Stomach smooth muscle (tissue), 2 donors: Measurements from ENCODE around the gene CPEB1.

Source experiments
- H3K27ac ChIP-seq: one replicate; pipeline ENCODE4 v1.7.0; 2013; ENCODE audit warnings: mild to moderate bottlenecking, low read length, inconsistent platforms
- H3K27me3 ChIP-seq, 2 donors: one replicate each; pipeline ENCODE4 v1.7.0; 2013; ENCODE audit warnings: low read length in 2 of 2; ENCODE audit not compliant: insufficient read depth in 2 of 2, control insufficient read depth in 1 of 2
- H3K36me3 ChIP-seq, 2 donors: one replicate each; pipeline ENCODE4 v1.7.0; 2013; ENCODE audit warnings: low read length in 2 of 2; ENCODE audit not compliant: control insufficient read depth in 2 of 2, insufficient read depth in 2 of 2
- H3K4me1 ChIP-seq: one replicate; pipeline ENCODE4 v1.7.0; 2013; ENCODE audit warnings: low read length; ENCODE audit not compliant: control insufficient read depth, insufficient read depth
- H3K4me3 ChIP-seq, 2 donors: one replicate each; pipeline ENCODE4 v1.7.0; 2013; ENCODE audit warnings: low read length in 2 of 2
- H3K9ac ChIP-seq, 2 donors: one replicate each; pipeline ENCODE4 v1.7.0; 2013; ENCODE audit warnings: low read length in 2 of 2, mild to moderate bottlenecking in 1 of 2
- H3K9me3 ChIP-seq, 2 donors: one replicate each; pipeline ENCODE4 v1.7.0; 2013; ENCODE audit warnings: low read length in 2 of 2; ENCODE audit not compliant: control insufficient read depth in 2 of 2
- donor health status: healthy.
- donor health status: Pancreatic carcinoma.

The CPEB1 gene

DNA sequence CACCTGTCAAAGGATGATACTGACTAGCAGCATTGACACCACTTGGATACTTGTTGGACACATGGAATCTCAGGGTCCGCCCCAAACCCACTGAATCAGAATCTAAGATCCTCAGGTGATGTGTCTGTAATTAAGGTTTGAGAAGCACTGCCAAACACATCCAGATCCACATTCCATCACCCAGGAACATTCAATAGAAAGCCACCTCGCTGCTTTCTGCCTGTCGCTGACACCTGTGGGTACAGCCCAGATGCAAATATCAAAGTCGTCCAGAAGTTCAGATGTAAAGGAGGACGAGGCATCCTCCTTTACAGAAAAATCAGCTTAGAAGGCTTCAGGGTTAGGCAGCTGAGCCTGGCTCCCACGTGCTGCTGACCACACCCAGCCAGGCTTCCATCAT is 101.7 kb downstream of the CPEB1 start:
- peaks cover 13 to 22% of the 10 kb centered on the region in 2 donors for H3K36me3 ChIP-seq
- no peaks in the 10 kb centered on the region for H3K27me3 ChIP-seq
- H3K4me1 ChIP-seq: peaks cover 7% of the 10 kb centered on the region
- H3K9me3 ChIP-seq: no peaks in the 10 kb centered on the region
- H3K27ac ChIP-seq: no peak overlapping the region
- H3K4me3 ChIP-seq: no peak overlapping the region
- H3K9ac ChIP-seq: no peak overlapping the region

DNA sequence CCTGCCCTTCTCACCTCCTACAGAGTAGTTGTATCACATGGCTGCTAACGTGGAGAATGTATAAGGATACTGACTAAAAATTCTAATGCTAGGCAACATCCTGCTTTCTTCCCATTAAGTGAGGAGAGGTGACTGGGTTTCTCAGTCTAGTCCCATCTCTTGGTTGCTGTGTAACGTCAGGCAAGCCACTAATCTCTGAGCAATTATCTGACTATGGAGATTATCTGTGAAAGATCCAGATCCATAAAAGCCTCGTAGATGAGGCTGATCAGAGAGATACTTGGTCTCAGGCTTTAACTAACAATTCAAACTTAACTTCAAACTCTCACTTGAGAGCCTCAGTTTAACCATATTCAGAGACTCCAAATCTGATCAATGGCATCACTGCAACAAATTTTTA is 102.2 kb downstream of the CPEB1 start:
- H3K27me3 ChIP-seq: no peaks in the 10 kb centered on the region
- peaks cover 9% of the 10 kb centered on the region for H3K4me1 ChIP-seq
- no peak overlapping the region for H3K27ac ChIP-seq
- no peak overlapping the region for H3K4me3 ChIP-seq
- H3K9ac ChIP-seq: no peak overlapping the region
- no peaks in the 10 kb centered on the region for H3K9me3 ChIP-seq
- peaks cover 9 to 17% of the 10 kb centered on the region in 2 donors for H3K36me3 ChIP-seq

DNA sequence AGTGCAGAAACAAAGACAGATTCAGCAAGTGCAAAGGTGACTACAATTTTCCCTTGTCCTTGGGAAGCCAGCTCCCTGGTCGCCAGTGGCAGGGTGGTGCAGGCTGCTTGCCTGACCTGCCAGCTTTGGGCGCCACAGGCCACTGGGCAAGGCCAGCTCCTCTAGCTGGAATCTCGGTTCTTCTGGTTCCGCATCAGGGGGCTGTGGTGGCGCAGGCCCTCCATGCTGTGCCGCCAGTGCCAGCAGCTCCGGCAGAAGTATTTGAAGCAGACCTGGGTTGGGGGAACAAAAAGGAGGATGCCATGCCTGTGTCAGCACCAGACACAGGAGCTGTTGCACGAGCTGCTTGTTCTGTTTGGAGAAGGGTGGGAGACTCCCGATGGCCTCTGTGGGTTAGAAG is 102.7 kb downstream of the CPEB1 start:
- H3K4me3 ChIP-seq: no peak overlapping the region
- H3K27me3 ChIP-seq: no peaks in the 10 kb centered on the region
- H3K36me3 ChIP-seq: peaks cover 6 to 13% of the 10 kb centered on the region in 2 donors

DNA sequence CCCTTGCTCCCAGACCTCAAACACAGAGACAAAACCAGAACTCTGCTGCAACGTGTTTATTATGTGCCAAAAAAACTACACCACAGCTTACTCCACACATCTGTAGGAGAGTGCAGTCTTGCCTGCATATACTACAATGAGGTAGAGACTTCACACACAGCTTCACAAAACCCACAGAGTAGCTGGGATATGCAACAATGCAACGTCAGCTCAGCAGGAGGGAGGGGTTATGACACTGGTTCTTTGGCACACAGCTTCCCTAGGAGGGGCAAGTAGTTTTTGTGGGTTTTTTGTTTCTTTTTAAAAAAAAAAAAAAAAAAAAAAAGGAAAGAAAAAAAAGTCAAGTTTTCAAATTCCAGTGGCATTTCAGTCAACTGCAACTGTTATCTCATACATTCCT is 104.0 kb downstream of the CPEB1 start:
- Histone ChIP-seq H3K4me3 (no peak overlapping the region), H3K9ac (no peak overlapping the region), H3K9me3 (no peaks in the 10 kb centered on the region), H3K4me1 (peaks cover 22% of the 10 kb centered on the region), H3K27ac (no peak overlapping the region), H3K27me3 (no peaks in the 10 kb centered on the region), H3K36me3 (peaks cover 8 to 11% of the 10 kb centered on the region in 2 donors)

More for the DNA sequence above, 102.7 kb downstream of the CPEB1 start:
- H3K9me3 ChIP-seq: no peaks in the 10 kb centered on the region
- H3K9ac ChIP-seq: no peak overlapping the region
- H3K4me1 ChIP-seq: peaks cover 14% of the 10 kb centered on the region
- no peak overlapping the region for H3K27ac ChIP-seq

DNA sequence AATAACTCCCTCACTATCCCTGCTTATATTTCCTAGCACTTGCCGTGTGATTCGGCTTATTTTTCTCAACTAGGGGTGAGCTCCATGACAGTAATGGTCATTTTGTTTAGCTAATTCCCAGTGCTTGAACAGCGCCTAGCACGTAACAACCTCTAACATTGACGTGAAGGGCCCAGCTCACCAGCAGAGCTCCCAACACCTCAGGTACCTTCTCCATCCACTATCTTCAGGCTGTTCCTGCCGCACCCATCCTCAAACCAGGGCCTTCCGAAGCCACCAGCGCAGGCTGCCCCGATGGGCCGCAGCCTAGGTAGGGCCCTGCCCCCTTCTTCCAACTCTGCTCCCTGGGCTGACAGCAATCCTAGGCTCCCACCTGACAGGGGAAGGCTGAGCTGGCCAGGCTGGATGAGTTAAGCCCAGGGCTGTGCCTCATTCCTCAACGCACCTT is 106.2 kb downstream of the CPEB1 start:
- peak overlapping the region; percentile 80 to 96 for H3K9ac ChIP-seq
- peaks cover 28 to 29% of the 10 kb centered on the region in 2 donors for H3K36me3 ChIP-seq
- no peaks in the 10 kb centered on the region for H3K9me3 ChIP-seq
- peak overlapping the region; percentile 61 to 91 for H3K4me3 ChIP-seq
- no peaks in the 10 kb centered on the region for H3K27me3 ChIP-seq
- H3K4me1 ChIP-seq: peaks cover 24% of the 10 kb centered on the region
- H3K27ac ChIP-seq: peak overlapping the region; percentile 88

DNA sequence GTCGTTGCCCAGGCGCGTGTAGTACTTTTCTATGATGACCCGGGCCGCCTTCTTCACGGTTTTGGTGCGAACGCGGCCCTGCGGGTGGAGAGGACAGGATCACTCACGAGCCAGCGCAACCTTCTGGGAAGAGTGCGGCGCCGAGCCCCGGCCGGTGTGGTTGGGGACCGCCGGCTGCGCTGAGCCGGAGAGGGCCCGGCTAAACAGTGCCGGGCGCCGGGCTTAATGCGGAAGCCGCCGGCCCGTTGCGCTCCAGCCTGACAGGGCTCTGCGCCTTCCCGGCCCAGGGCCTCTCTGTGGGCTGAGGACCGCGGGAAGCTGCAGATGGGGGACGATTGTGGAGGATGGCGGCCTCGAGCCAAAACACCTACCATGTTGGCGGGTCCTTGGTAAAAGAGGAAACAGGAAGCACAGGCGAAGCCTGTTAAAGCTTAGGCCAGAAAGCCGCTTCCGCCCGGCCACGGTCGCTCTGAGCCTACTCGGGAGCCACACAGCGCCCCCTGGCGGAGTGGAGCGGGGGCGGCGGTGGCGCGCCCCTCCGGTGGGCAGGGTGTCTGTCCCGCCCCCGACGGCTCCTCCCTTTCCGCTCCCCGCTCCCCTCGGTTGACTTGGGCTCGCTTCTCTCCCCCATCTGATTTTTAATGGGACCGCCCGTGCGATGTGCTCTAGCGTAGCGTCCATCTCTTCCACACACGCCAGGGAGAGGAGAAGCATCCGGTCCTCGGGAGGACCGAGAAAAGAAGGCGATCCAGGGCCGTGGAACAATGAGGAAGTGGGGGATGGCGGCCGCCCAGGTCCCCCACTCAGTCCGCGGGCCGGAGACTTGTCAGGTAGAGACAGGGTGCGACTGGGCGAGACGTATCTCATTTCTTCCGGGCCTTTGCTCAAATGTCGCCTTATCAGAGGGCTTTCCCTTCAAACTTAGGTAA is 106.8 kb downstream of the CPEB1 start, which contains the start of gene RPS17:
Gene RPS17, minus strand, starts transcription at position 403 of the 929 bp plus-strand sequence. Its CDS starts 29 bp downstream, at position 374.
- no peaks in the 10 kb centered on the region for H3K9me3 ChIP-seq
- H3K4me1 ChIP-seq: peaks cover 24% of the 10 kb centered on the region
- H3K27me3 ChIP-seq: no peaks in the 10 kb centered on the region
- H3K4me3 ChIP-seq: peak within 1 kb of the TSS; percentile 61 to 91
- peak within 1 kb of the TSS; percentile 88 for H3K27ac ChIP-seq
- H3K36me3 ChIP-seq: peaks cover 27 to 32% of the 10 kb centered on the region in 2 donors
- peak within 1 kb of the TSS; percentile 92 to 96 for H3K9ac ChIP-seq

DNA sequence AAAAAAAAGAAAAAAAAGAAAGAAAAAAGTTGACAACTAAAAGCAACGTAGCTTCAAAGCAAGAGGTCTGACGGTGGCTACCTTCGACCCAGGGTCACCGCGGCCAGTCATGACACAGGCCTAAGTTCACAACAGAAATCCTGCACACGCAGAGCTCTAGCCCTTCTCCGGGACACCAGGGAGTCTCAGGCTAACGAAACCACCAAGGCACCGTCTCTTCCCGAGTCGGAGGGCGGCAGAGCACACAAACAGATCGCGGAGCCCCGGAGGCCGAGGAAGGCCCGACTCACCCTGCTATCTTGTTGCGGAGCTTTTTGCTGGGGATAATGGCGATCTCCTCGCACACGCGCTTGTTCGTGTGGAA is 107.5 kb downstream of the CPEB1 start:
- peaks cover 24% of the 10 kb centered on the region for H3K4me1 ChIP-seq
- no peaks in the 10 kb centered on the region for H3K27me3 ChIP-seq
- peak overlapping the region; percentile 90 to 92 for H3K9ac ChIP-seq
- peaks cover 28 to 32% of the 10 kb centered on the region in 2 donors for H3K36me3 ChIP-seq
- peak overlapping the region; percentile 88 for H3K27ac ChIP-seq
- peak overlapping the region; percentile 61 to 91 for H3K4me3 ChIP-seq
- H3K9me3 ChIP-seq: no peaks in the 10 kb centered on the region

DNA sequence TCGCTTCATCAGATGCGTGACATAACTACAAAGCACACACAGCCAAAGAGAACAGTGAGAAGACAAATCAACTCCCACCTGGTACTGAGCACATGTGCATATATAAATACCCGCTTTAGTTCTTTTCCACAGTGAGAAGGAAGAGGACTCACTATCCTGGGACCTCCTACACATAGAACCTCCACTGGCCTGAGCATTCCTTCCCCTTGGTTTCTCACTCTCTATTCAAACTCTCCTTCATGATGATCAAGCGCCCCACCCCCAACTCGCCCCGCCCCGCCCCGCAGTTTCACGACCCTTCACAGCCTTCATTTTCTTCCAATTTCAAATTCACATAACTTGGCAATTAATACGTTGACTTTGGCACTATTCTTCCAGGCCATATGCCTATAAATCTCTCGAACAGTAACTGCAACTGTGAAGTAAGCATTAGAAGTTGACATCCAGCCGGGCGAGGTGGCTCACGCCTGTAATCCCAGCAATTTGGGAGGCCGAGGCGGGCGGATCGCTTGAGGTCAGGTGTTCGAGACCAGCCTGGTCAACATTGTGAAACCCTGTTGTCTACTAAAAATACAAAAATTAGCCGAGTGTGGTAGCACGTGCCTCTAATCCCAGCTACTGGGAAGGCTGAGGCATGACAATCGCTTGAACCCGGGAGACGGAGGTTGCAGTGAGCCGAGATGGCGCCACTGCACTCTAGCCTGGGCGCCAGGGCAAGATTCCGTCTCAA is 108.0 kb downstream of the CPEB1 start:
- Histone ChIP-seq H3K9me3 (no peaks in the 10 kb centered on the region), H3K36me3 (peaks cover 30 to 34% of the 10 kb centered on the region in 2 donors), H3K27ac (peak overlapping the region; percentile 88), H3K4me3 (peak overlapping the region; percentile 61 to 91), H3K4me1 (peaks cover 24% of the 10 kb centered on the region), H3K9ac (peak overlapping the region; percentile 90 to 92), H3K27me3 (no peaks in the 10 kb centered on the region)

DNA sequence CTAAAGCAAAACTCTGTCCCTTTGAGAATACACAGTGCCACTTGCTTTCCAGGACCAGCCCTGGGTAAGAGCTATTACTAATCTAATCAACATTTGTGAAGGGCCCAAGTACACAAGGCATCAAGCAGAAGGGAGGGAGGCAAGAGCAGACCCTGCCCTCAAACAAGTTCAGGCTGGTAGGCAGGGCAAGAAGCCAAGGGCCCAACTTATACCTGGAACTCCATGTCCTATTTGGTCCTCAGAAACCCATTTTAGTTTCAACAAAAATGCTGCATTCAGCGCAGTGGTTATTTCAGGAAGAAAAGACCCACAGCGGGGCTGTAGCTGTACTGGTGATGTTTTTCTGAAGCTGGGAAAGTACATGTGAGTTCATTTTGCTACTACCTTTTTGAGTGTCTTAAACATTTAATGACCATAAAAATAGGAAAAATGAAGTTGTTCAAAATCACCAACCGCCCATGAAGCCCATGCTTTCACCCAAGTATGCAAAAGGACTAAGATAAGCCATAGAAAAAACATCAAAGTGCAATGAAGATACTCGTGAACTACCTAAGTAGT is 109.7 kb downstream of the CPEB1 start:
- no peak overlapping the region for H3K4me3 ChIP-seq
- H3K27me3 ChIP-seq: no peaks in the 10 kb centered on the region
- H3K9me3 ChIP-seq: no peaks in the 10 kb centered on the region
- peaks cover 24% of the 10 kb centered on the region for H3K4me1 ChIP-seq
- H3K27ac ChIP-seq: no peak overlapping the region
- no peak overlapping the region for H3K9ac ChIP-seq
- H3K36me3 ChIP-seq: peaks cover 34 to 38% of the 10 kb centered on the region in 2 donors
